H1 (cell line): ENCODE data around the gene WDR13. TPM values are rescaled to one million over a fixed set of nuclear protein-coding genes. Genes with fewer than 3 reads are reported as not detected.

Experiments
- BCL11A ChIP-seq, 2 experiments: IDR thresholded peaks; one replicate each; pipeline ENCODE4 v1.6.1; 2011; ENCODE audit warnings: low read depth in 2 of 2, low read length in 2 of 2, mild to moderate bottlenecking in 2 of 2
- SAP30 ChIP-seq: fragments of 300-600 bp; sonication (generic); IDR thresholded peaks from 2 replicates; pipeline ENCODE4 v1.7.1; 2012; ENCODE audit warnings: low read length, moderate library complexity, mild to moderate bottlenecking, inconsistent platforms; ENCODE audit not compliant: insufficient read depth, insufficient replicate concordance
- SIX5 ChIP-seq: IDR thresholded peaks from 2 replicates; pipeline ENCODE4 v1.6.1; 2011; ENCODE audit warnings: mild to moderate bottlenecking, low read depth, low read length
- polyA plus RNA-seq, 7 experiments: library from polyadenylated mRNA; depleted of rRNA in 3 of 7; stranded (reverse) in 5 of 7; unstranded in 2 of 7; fragments of >200 nt in 5 of 7; fragments of 200-250 nt in 2 of 7; gene quantifications; 1 replicate in 5 of 7; 2 replicates in 1 of 7; 4 replicates in 1 of 7; pipeline versions ENCODE4 v1.2.1 to v1.2.3, GENCODE V29; 2011 to 2013; ENCODE audit warnings: missing spikeins in 2 of 7, mixed read lengths in 2 of 7
- total RNA-seq: library from RNA; stranded (reverse); fragmentation: NEBNext Ultra II Directional; extraction: Animal tissue kit (Norgen Biotek cat#: 25700); gene quantifications from 2 replicates; pipeline ENCODE4 v1.2.1, GENCODE V29; 2021

The WDR13 gene
- total and polyA plus RNA-seq, 2 of the 8 experiments (the other 6 are each of a cell fraction or from before 2014, with no cell fraction given), result 19.4 to 46.3 TPM

GRCh38 chrX:48579259-48579658 lies 18.0 kb upstream of the WDR13 start (continued):
- TF ChIP-seq BCL11A (IDR thresholded peaks at IDR 0.05; ENCODE audit: low read depth in 2 of 2, low read length in 2 of 2), result no peak
- no peak for TF ChIP-seq SIX5
- TF ChIP-seq SAP30, result no peak
